GM12891 (cell line): Measurements from ENCODE around the gene PCIF1.

Experiments used
- POLR2A ChIP-seq: IDR thresholded peaks from 2 replicates; pipeline ENCODE4 v1.6.1; 2011; ENCODE audit warnings: low read depth, low read length, control low read depth
- POLR2AphosphoS5 ChIP-seq: IDR thresholded peaks from 2 replicates; pipeline ENCODE4 v1.6.1; 2011; ENCODE audit warnings: low read depth, low read length, control low read depth
- SPI1 ChIP-seq: IDR thresholded peaks from 2 replicates; pipeline ENCODE4 v1.6.1; 2011; ENCODE audit warnings: low read depth, low read length, control low read depth
- TAF1 ChIP-seq: IDR thresholded peaks from 2 replicates; pipeline ENCODE4 v1.6.1; 2011; ENCODE audit warnings: low read depth, low read length, control low read depth

DNA sequence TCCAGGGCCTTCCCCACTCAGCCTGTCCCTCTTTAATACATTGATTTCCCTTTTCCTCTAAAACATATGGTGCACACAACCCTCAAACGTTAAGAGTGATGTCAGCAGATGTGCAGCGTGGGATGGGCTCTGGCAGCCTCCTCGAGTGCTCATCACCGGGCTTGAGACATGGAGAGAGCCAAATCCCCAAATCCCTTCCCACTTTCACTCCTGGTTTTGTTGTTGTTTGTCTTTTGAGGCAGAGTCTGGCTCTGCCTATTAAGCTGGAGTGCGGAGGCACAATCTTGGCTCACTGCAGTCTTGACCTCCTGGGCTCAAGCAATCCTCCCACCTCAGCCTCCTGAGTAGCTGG, 16.7 kb upstream of the PCIF1 start:
- TF ChIP-seq POLR2AphosphoS5, result no peak
- no peak for TF ChIP-seq TAF1
- no peak for TF ChIP-seq POLR2A
- no peak for TF ChIP-seq SPI1
